Activated CD8-positive, alpha-beta memory T cell treated with anti-CD3 and anti-CD28 coated beads for 1 hour (primary cell): ENCODE results near the gene LRRC32.
"Not testable (repeated sequence)": the region's sequence is repeated elsewhere in the genome, so short reads cannot be mapped to it uniquely, and the experiment has no call there.

Experiments used
- DNase-seq, 2 donors: peaks; one replicate each; pipeline ENCODE4 v3.0.0-alpha.2; 2020; ENCODE audit warnings: low read depth in 1 of 2; ENCODE audit errors: extremely low read depth in 1 of 2

The LRRC32 gene

DNA sequence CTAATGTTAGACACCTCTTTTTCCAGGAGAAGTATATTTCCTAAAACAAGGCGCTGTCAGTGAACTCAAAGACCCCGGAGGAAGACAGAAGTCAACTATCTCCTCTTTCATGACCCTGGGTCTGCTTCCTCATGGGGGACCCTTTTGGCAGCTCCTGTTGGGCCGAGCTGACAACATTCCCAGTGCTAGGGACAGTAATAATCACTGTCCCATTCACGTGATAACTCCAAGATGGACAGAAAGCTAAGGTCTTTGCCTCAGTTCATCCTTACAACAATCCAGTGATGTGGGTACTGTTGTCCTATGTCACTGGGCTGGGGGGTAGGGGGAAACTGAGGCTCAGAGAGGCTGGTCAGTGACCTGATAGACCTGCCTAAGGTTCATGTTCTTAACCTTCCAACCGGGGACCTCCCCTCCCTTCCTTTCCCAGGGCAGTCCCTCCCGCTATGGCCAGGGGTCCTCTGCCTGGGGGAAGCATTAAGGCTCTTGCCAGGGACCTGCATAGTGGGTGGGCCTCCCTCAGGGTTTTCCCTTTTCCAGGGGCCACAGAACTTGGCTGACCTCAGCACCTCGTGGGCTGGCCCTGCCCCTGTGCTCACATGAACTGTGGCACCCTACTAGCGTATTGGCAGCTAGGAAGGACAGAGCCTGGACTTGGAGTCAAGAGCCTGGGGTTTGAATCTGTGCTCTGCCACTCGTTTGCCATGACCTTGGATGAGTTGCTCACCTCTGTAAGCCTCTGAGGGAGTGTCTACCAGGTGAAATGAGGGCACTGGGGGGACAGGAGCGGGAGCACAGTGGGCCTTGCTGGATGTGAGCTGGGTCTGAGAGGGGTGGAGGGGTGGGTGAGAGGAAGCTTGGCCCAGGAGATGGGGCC lies 53.6 kb downstream of the LRRC32 start:
- DNase-seq, result no peak

DNA sequence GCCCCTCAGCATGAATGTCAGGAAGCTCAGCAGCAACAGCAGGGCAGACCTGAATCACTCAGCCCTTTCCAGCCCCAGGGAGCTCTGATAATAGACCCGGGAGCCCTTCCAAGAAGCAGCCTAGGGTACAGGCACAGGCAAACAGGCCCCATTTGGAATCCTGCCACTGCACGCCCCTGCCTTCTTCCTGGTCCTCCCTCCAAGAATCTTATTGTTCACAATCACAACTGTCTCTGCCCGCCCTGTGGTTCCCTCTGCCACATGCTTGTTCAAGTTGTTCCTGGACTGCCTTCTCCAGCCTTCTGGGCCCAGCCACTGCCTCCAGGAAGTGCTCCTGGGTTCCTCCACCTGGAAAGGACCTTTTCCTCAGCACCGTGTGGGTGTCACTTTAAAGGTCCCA lies 54.6 kb downstream of the LRRC32 start:
- DNase-seq, result no peak

DNA sequence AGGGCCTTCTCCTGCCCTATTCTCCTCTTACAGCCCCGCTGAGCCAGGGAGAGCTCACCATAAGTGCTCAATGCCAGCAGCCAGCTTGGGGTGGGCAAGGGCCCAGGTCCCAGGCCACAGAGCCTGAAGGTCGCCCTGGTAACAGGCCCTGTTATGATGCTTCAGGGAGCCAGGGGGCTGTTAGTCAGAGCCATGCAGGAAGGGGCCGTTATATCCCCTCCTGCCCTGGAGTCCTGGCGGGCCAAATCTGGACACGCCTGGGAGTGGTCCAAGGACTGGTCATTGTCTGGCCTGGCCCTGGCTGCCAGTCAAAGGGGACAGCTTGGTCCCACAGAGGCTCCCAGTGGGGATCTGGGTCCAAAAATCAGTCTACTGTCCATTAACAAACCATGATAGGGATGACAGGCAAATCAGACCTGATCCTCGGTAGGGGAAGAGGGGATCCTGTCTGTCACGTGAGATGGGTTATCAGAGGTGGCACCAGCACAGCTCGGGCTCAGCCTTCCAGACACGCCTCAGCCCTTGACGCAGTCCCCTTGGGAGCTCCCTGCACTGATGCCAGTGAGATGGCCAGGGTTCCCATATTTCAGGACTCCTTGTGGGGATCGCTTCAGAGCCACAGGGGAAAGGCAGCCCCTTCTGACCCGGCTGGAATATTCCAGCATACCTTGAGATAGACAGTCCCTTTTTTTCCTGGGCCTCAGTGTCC lies 55.9 kb downstream of the LRRC32 start:
- no peak for DNase-seq

DNA sequence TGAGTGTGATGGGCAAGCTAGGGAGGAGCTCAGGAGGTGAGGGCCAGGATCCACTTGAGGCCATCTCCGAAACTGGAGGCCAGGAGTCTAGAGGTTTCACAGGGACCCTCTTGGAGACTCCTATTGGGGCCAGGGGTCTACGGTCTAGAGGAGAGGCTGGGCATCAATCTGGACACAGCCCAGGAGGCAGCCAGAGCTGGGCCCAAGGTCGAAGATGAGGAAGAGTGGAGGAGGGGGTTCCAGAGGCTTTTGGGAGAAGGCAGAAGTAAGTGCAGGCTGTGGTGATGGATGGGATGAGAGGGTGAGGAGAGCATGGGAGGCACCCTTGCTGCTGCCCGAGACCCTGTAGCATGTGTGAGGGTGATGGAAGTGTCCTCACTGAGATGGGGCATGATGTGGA lies 56.6 kb downstream of the LRRC32 start:
- no peak for DNase-seq

DNA sequence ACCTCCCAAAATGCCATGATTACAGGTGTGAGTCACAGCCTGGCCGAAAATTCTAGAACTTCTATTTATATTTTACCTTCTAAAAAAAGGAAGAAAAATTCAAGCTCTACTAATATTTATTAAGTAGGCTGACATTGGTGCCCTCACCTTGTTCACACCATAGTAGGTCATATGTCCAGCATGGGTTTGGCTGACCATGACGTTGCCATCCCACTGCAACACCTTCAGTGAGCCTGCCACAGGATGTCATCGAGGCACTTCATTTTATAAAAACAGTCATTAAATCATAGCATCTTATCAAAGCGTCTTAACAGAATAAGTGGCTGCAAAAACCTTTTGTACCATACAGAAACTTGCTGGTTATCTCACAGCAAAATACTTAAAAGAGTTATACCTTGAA lies 58.3 kb downstream of the LRRC32 start:
- DNase-seq, result no peak

DNA sequence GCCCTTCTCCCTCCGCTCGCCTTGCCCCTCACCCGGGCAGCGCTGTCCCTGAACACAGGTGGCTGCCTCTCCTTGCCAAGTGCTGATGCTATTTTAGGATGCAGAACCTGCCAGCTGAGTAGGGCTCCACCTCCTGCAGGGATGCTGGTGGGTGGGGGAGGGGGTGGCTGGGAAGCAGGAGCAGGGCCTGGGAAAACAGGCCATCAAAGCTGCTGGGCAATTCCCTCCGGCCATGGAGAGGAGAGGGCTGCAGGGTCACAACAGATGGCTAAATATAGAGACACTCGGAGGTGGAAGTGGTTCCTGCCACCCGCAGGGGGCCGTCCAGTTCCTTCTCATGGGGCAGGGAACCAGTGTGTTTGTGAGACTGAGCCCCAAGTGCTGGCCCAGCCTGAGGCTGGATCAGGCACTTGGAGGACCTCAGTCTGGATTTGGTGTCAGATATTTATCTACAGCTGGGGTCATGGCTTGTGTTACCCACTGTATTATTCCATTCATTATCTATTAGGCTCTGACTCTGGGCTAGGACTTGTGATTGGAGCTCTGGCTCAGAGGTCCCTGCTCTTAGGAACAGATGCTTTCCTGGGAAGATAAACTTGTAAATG lies 59.6 kb downstream of the LRRC32 start:
- no peak for DNase-seq

DNA sequence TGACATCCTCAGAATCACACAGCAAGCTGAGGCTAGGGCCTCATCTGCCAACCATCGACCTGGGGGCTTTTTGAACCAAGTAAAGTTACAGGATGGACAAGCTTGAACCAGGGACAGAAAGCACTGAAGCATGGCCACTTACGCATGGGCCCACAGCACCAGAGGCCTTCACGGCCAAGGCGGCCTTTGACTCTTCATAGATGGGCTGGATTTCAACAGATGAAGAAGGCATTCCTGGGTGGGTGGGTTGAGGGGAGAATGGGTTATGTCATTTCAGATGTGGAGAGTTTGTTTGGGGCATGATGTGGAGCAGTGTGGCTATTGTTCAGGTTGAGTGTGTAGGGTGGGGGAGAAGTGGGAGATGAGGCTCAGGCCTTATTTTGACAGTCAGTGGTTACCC lies 60.2 kb downstream of the LRRC32 start:
- DNase-seq, result no peak

DNA sequence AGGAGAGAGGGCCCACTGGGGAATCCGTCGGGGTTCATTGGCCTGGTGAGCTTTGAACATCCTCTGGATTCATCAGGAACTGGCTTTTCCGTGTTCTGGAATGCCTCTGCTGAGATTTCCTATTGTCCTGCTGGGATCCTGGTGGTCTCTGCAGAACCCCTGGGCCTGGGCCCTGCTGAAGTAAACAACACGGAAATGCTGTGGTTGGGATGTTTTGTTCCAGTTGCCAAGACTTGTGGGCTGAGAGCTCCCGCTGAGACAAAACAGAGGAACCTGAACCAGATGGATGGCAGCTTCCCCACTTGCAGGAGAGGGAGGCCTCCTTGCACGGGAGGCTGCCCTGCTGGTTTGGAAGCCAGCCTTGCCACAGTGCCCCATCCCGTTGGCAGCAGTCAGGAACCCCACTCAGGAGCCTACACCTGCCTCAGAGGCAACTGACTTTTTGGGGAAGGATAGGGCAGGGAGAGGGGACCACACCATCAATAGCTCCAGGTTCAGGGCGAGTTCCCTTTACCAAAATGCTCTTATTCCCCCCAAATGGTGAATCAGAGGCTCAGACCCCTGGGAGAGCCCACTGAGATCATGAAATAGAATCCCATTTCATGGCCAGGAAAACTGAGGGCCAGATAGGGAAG lies 60.7 kb downstream of the LRRC32 start:
- no peak for DNase-seq

DNA sequence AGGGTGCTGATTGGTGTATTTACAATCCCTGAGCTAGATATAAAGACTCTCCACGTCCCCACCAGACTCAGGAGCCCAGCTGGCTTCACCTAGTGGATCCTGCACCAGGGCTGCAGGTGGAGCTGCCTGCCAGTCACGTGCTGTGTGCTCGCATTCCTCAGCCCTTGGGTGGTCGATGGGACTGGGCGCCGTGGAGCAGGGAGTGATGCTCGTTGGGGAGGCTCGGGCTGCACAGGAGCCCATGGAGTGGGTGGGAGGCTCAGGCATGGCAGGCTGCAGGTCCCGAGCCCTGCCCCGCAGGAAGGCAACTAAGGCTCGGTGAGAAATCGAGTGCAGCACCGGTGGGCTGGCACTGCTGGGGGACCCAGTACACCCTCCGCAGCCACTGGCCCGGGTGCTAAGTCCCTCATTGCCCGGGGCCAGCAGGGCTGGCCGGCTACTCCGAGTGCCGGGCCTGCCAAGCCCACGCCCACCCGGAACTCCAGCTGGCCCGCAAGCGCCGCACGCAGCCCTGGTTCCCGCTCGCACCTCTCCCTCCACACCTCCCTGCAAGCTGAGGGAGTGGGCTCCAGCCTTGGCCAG lies 61.6 kb downstream of the LRRC32 start:
- DNase-seq, result not testable (repeated sequence)

DNA sequence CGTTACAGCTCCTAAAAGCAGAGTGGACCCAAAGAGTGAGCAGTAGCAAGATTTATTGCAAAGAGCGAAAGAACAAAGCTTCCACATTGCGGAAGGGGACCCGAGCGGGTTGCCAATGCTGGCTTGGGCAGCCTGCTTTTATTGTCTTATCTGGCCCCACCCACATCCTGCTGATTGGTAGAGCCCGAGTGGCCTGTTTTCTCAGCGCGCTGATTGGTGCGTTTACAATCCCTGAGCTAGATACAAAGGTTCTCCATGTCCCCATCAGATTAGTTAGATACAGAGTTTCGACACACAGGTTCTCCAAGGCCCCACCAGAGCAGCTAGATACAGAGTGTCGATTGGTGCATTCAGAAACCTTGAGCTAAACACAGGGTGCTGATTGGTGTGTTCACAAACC lies 62.3 kb downstream of the LRRC32 start:
- DNase-seq, result not testable (repeated sequence)
